HepG2 (cell line): Measurements from ENCODE around the gene LUZP1. TPM values are rescaled to one million over a fixed set of nuclear protein-coding genes. Genes with fewer than 3 reads are reported as not detected.
"Not testable (repeated sequence)": the region's sequence is repeated elsewhere in the genome, so short reads cannot be mapped to it uniquely, and the experiment has no call there.

Experiments used
- ATAC-seq: fragments of 200-7000 bp; cut with Tn5 transposase; 3 replicates; pipeline ENCODE4 v1.9.1; 2020; ENCODE audit warnings: mild to moderate bottlenecking, moderate library complexity
- BruUV-seq: library from RNA; stranded (reverse); fragments of 400-500 nt; replicated peaks from 2 replicates; lab custom pipeline; 2021; lab: Mats Ljungman, UMichigan
- CTCF ChIA-PET: fragments of 300-600 bp; formaldehyde crosslinking; extraction: SDS; loops from one replicate; lab custom pipeline; 2021; ENCODE audit warnings: low total read pairs, inconsistent platforms, low intra/inter-chr PET ratio; lab: Yijun Ruan, JAX
- POLR2A ChIA-PET: fragments of 350-600 bp; sonication (Branson Sonifier 250); formaldehyde crosslinking; loops from one replicate; lab custom pipeline; 2020; ENCODE audit warnings: antibody characterized with exemption, inconsistent platforms; lab: Yijun Ruan, JAX
- DNase-seq: peaks from one replicate; pipeline ENCODE4 v3.0.0-alpha.2; 2015; ENCODE audit warnings: low spot score
- FAIRE-seq: peaks from 3 replicates; lab custom pipeline; 2011; peaks lifted over from hg19 to GRCh38; lab: Jason Lieb, UNC
- H2AFZ ChIP-seq: one replicate; pipeline ENCODE4 v1.6.1; 2011; ENCODE audit warnings: low read length, inconsistent platforms
- H3K27ac ChIP-seq: fragments of 300-600 bp; 3 replicates; pipeline ENCODE4 v1.8.0; 2011; ENCODE audit warnings: mixed run types, mild to moderate bottlenecking, mixed read lengths, low read length, inconsistent platforms; ENCODE audit not compliant: insufficient read depth; ENCODE audit errors: extremely low read length
- H3K27me3 ChIP-seq, 2 experiments: fragments of 200-600 bp in 1 of 2; 2 replicates in 1 of 2; 3 replicates in 1 of 2; pipeline versions ENCODE4 v1.6.0 to v1.8.0; 2011; ENCODE audit warnings: low read length in 2 of 2, mild to moderate bottlenecking in 2 of 2, moderate library complexity in 2 of 2, inconsistent platforms in 1 of 2; ENCODE audit not compliant: insufficient read depth in 2 of 2, control insufficient read depth in 1 of 2
- H3K36me3 ChIP-seq, 2 experiments: fragments of 200-600 bp in 1 of 2; replicated peaks in 1 of 2; 2 replicates in 1 of 2; 3 replicates in 1 of 2; pipeline versions ENCODE4 v1.5.1 to v1.8.0; 2011; ENCODE audit warnings: low read length in 2 of 2, inconsistent platforms in 1 of 2; ENCODE audit not compliant: insufficient read depth in 2 of 2, control insufficient read depth in 1 of 2
- H3K4me1 ChIP-seq: 2 replicates; pipeline ENCODE4 v1.5.1; 2012; ENCODE audit warnings: low read length, inconsistent platforms; ENCODE audit not compliant: insufficient read depth
- H3K4me2 ChIP-seq: 2 replicates; pipeline ENCODE4 v1.6.0; 2011; ENCODE audit warnings: low read depth, low read length, inconsistent platforms
- H3K4me3 ChIP-seq, 3 experiments: fragments of 200-600 bp in 1 of 3; sonication (generic), shearing (Covaris generic) in 1 of 3; replicated peaks in 1 of 3; 2 replicates each; pipeline ENCODE4 v1.5.1; 2011 to 2016; ENCODE audit warnings: low read length in 3 of 3, inconsistent platforms in 2 of 3, low read depth in 2 of 3, mild to moderate bottlenecking in 2 of 3, control low read depth in 1 of 3, mixed read lengths in 1 of 3; ENCODE audit not compliant: insufficient read depth in 1 of 3
- H3K79me2 ChIP-seq: one replicate; pipeline ENCODE4 v1.6.1; 2011; ENCODE audit warnings: low read length, inconsistent platforms; ENCODE audit not compliant: insufficient read depth
- H3K9ac ChIP-seq: 2 replicates; pipeline ENCODE4 v1.6.0; 2011; ENCODE audit warnings: mild to moderate bottlenecking, low read depth, low read length, inconsistent platforms; ENCODE audit not compliant: insufficient read depth
- H3K9me3 ChIP-seq: 2 replicates; pipeline ENCODE4 v1.5.1; 2012; ENCODE audit warnings: mild to moderate bottlenecking, low read length
- H4K20me1 ChIP-seq: 2 replicates; pipeline ENCODE4 v1.6.0; 2011; ENCODE audit warnings: inconsistent platforms, mild to moderate bottlenecking, low read length, moderate library complexity; ENCODE audit not compliant: insufficient read depth
- HNRNPL ChIP-seq: fragments of 200-400 bp; formaldehyde crosslinking; IDR thresholded peaks from 2 replicates; pipeline ENCODE4 v1.6.1; 2017; ENCODE audit warnings: mild to moderate bottlenecking, low read depth, low read length
- KDM4B ChIP-seq: sonication (generic); formaldehyde crosslinking; IDR thresholded peaks from 2 replicates; pipeline ENCODE4 v1.4.0; 2020; ENCODE audit warnings: missing genetic modification reagents
- MIER3 ChIP-seq: IDR thresholded peaks from 2 replicates; pipeline ENCODE4 v1.6.1; 2016; ENCODE audit warnings: missing compliant biosample characterization, borderline replicate concordance
- NFKB2 ChIP-seq: sonication (generic); formaldehyde crosslinking; IDR thresholded peaks from 2 replicates; pipeline ENCODE4 v1.4.0; 2020; ENCODE audit warnings: missing genetic modification reagents, borderline replicate concordance
- SP5 ChIP-seq: IDR thresholded peaks from 2 replicates; pipeline ENCODE4 v1.6.1; 2016; ENCODE audit warnings: low read depth, borderline replicate concordance
- STAG1 ChIP-seq: sonication (generic); formaldehyde crosslinking; IDR thresholded peaks from 2 replicates; pipeline ENCODE4 v1.4.0; 2020; ENCODE audit warnings: missing genetic modification reagents
- U2AF2 ChIP-seq: fragments of 200-400 bp; formaldehyde crosslinking; IDR thresholded peaks from 2 replicates; pipeline ENCODE4 v1.6.1; 2017; ENCODE audit warnings: low read depth, mild to moderate bottlenecking, low read length
- ZNF232 ChIP-seq: sonication (generic); formaldehyde crosslinking; IDR thresholded peaks from 2 replicates; pipeline ENCODE4 v1.4.0; 2020; ENCODE audit warnings: missing genetic modification reagents, borderline replicate concordance
- ZNF274 ChIP-seq: sonication (generic); formaldehyde crosslinking; IDR thresholded peaks from 2 replicates; pipeline ENCODE4 v1.5.1; 2020; ENCODE audit warnings: mild to moderate bottlenecking, missing genetic modification reagents
- ZNF629 ChIP-seq: sonication (generic); formaldehyde crosslinking; conservative IDR thresholded peaks from 2 replicates; pipeline ENCODE4 v1.5.0; 2020; ENCODE audit warnings: missing genetic modification reagents
- ZNF788 ChIP-seq: sonication (generic); formaldehyde crosslinking; IDR thresholded peaks from 2 replicates; pipeline ENCODE4 v1.5.0; 2020; ENCODE audit warnings: mild to moderate bottlenecking, missing genetic modification reagents, borderline replicate concordance
- ZSCAN12 ChIP-seq: sonication (generic); formaldehyde crosslinking; IDR thresholded peaks from 2 replicates; pipeline ENCODE4 v1.9.0; 2021; ENCODE audit warnings: mild to moderate bottlenecking, missing genetic modification reagents
- WGBS: methylation state at CpG from one replicate; pipeline ENCODE4 v1.1.6; 2017; ENCODE audit warnings: low lambda C conversion rate; 5-methylcytosine and 5-hydroxymethylcytosine counted together
- in situ Hi-C: cut with HindIII; loops from 2 replicates; pipeline ENCODE4 v1.10.0; 2017; ENCODE audit warnings: low pct_unique_long_range_greater_than_20kb; ENCODE audit not compliant: extremely low pct_ligation_motif_present
- intact Hi-C: fragments of 100-400 bp; cut with micrococcal nuclease; formaldehyde crosslinking; loops from one replicate; pipeline ENCODE4 v1.10.0; 2022; ENCODE audit not compliant: unreplicated experiment
- polyA plus RNA-seq, 8 experiments: library from polyadenylated mRNA; depleted of rRNA in 3 of 8; stranded (reverse) in 7 of 8; unstranded in 1 of 8; fragments of >200 nt; fragmentation: Illumina TruSeq in 4 of 8; extraction: Trizol in 4 of 8; gene quantifications; 2 replicates each; pipeline versions ENCODE4 v1.2.1 to v1.2.3, GENCODE V29; 2011 to 2016; ENCODE audit warnings: low read depth in 4 of 8, missing spikeins in 1 of 8, mixed read lengths in 1 of 8; ENCODE audit not compliant: insufficient read depth in 1 of 8
- total RNA-seq, 5 experiments: library from RNA; depleted of rRNA; stranded (reverse); fragments of >200 nt; fragmentation: Illumina TruSeq; extraction: Trizol; gene quantifications; 2 replicates each; pipeline ENCODE4 v1.2.3, GENCODE V29; 2016; ENCODE audit warnings: low read depth in 1 of 5

Gene LUZP1
- total and polyA plus RNA-seq, 2 of the 13 experiments (the other 11 are each of a cell fraction or from before 2014, with no cell fraction given), result 6.9 to 12.7 TPM

GRCh38 chr1:23209770-23210169 is 41.1 kb upstream of the LUZP1 start:
- H3K4me1 ChIP-seq, result peaks cover 7% of the 10 kb centered on the region; the same call in 1 of the 2 replicates
- no peak for ATAC-seq
- CTCF ChIA-PET, result no interaction called here
- H3K4me2 ChIP-seq, result no peak overlapping the region
- H3K36me3 ChIP-seq, result no peaks in the 10 kb centered on the region
- peaks cover 0 to 1% of the 10 kb centered on the region in 2 experiments; a peak in 1 of 5 replicates for H3K27me3 ChIP-seq
- no peaks in the 10 kb centered on the region for H3K79me2 ChIP-seq
- H3K9ac ChIP-seq, result no peak overlapping the region
- H3K4me3 ChIP-seq, result no peak overlapping the region
- intact Hi-C loops (loop anchor here (10.0 kb wide), 1 partner anchor 65 kb away; no protein-coding TSS in a partner anchor), in situ Hi-C loops (no loop called here)
- no peak overlapping the region for H3K27ac ChIP-seq
- POLR2A ChIA-PET, result no interaction called here
- H2AFZ ChIP-seq, result no peak overlapping the region
- DNase-seq, result no peak
- no peaks in the 10 kb centered on the region for H3K9me3 ChIP-seq
- WGBS, result 71% methylated on average over 4 of the region's 4 CpGs
- no TSS peak for BruUV-seq
- no peaks in the 10 kb centered on the region for H4K20me1 ChIP-seq
- no peak for FAIRE-seq
- TF ChIP-seq NFKB2 (CRISPR knock-in tag) (no peak), HNRNPL (no peak), KDM4B (CRISPR knock-in tag) (no peak), MIER3 (no peak), ZNF788 (CRISPR knock-in tag) (no peak), SP5 (CRISPR knock-in tag) (no peak)

GRCh38 chr1:23208527-23208926 is 39.9 kb upstream of the LUZP1 start:
- H2AFZ ChIP-seq, result no peak overlapping the region
- ATAC-seq (no peak), FAIRE-seq (no peak), DNase-seq (no peak)
- no peaks in the 10 kb centered on the region for H4K20me1 ChIP-seq
- no peak overlapping the region for H3K27ac ChIP-seq
- no peaks in the 10 kb centered on the region for H3K36me3 ChIP-seq
- CTCF ChIA-PET, result no interaction called here
- peaks cover 7% of the 10 kb centered on the region; the same call in 1 of the 2 replicates for H3K4me1 ChIP-seq
- POLR2A ChIA-PET, result no interaction called here
- intact Hi-C loops, result no loop called here
- H3K9me3 ChIP-seq, result no peaks in the 10 kb centered on the region
- no TSS peak for BruUV-seq
- H3K4me3 ChIP-seq, result no peak overlapping the region
- H3K27me3 ChIP-seq, result peaks cover 0 to 1% of the 10 kb centered on the region in 2 experiments; a peak in 1 of 5 replicates
- WGBS, result 55% methylated on average over 2 of the region's 2 CpGs
- no peak overlapping the region for H3K9ac ChIP-seq
- H3K79me2 ChIP-seq, result no peaks in the 10 kb centered on the region
- no peak for TF ChIP-seq ZSCAN12 (CRISPR knock-in tag)
- no peak for TF ChIP-seq ZNF232 (CRISPR knock-in tag)
- no peak for TF ChIP-seq ZNF274 (CRISPR knock-in tag)
- TF ChIP-seq ZNF629, result peak; percentile 84
- TF ChIP-seq STAG1 (CRISPR knock-in tag), result no peak
- TF ChIP-seq U2AF2, result no peak
- TF ChIP-seq, all 625 proteins: peak for 1
- in situ Hi-C loops, result no loop called here
- no peak overlapping the region for H3K4me2 ChIP-seq

GRCh38 chr1:23207733-23208132 is 39.1 kb upstream of the LUZP1 start:
- H3K4me1 ChIP-seq, H3K27ac ChIP-seq, H3K9ac ChIP-seq, POLR2A ChIA-PET, DNase-seq, BruUV-seq, H3K9me3 ChIP-seq, H4K20me1 ChIP-seq, in situ Hi-C loops, H3K4me3 ChIP-seq, H3K79me2 ChIP-seq, H2AFZ ChIP-seq, FAIRE-seq, H3K27me3 ChIP-seq, ATAC-seq, intact Hi-C loops, H3K4me2 ChIP-seq, H3K36me3 ChIP-seq, CTCF ChIA-PET: not testable (repeated sequence)
- 34% methylated on average over 8 of the region's 8 CpGs for WGBS
